ENCODE results near the gene SFSWAP.
A peak's percentile ranks its signal among the peaks of the same experiment; 100 is the strongest.
"Not testable (repeated sequence)": the region's sequence is repeated elsewhere in the genome, so short reads cannot be mapped to it uniquely, and the experiment has no call there.

Gene SFSWAP

DNA sequence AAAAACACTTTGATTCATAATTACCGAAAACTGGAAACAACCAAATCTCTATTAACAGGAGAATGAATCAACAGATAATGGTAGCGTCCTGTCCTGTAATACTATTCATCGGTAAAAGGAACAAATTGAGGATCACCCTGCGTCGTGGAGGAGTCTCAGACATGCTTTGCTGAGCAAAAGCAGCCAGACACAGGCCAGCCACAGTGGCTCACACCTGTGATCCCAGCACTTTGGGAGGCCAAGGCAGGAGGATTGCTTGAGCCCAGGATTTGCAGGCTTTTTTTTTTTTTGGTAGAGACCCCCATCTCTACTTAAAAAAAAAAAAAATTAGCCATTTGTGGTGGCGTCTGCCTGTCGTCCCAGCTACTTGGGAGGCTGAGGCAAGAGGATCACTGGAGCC lies 83.2 kb downstream of the SFSWAP start:
- DNase-seq, result no peak

DNA sequence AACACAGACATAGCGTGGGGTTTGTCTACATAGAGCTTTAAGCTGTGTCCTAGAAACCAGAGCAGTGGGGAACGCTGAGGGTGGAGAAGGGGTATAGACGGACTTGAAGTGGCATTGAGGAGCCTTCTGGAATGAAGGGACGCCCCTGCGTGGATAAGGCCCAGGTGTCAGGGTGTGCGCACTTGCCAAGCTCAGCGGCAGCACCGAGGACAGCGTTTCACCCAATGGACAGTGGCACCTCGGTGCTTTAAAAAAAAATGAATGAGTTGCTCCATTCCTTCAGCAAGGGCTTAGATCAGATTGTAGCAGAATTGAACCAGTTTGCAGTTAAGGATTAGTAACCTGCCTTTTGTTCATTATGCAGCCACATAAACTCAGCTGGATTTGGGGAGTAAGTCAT lies 83.7 kb downstream of the SFSWAP start:
- DNase-seq, result no peak

DNA sequence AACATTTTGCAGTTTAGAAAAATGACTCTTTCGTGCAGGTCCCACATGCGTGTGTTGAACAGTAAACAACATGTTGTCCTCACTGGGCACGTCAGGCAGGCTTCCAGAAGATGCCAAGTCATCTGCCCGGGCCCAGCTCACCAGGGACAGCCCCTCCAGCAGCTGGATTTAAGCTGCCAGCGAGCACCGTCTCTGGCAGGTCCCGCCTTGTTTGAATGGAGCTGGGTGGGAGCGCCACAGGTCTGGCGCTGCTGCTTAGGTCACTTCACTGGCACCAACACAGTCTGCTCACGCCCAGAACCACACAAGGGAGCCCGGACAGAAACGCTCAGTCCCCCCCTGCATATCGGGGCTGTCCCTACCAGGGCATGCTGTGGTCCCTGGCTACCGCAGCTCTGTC lies 84.2 kb downstream of the SFSWAP start:
- no peak for DNase-seq

DNA sequence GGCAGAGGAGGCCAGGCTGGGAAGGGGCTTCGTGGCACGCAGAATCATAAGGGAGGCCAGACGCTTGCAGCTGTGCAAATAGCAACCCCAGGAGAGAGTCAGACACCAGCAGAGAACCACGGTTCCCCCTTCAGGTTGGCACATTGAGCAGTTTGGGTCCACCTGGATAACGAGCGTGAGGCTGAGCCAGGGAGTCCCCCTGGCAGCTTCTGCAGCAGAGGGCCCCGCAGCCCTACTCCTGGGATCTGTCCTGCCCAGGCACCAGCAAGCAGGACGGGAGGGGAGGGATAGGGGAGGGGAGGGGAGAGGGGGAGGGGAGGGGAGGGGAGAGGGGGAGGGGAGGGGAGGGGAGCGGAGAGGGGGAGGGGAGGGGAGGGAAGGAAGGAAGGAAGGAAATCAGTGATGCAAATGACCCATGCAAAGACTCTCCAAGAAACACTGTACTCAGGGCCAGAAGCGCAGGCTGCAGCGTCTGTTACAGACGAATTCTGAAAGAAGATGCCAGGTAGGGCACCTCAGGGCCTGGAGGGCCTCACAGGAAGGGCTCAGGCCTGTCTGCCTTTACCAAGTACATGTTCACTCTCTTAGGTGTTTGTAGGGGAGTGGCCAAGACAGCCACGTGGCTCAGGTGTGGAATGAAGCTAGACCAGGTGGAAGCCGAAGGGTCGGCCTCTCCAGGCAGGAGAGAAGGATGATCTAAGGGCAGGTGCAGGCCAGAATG lies 85.0 kb downstream of the SFSWAP start:
- no peak for DNase-seq

DNA sequence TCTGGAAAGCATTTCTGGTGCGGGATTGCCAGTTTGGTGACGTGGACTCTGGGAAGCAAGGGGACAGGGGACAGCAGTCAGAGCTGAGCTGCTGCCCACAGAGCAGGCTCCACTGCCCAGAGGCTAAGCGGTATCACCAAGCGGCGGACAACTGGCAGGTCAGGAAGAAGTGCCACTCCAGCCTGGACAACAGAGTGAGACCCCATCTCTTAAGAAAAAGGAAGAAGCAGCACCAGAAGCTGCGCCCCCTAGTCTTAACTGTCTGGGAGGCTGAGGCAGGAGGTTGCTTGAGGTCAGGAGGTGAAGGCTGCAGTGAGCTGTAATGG lies 85.5 kb downstream of the SFSWAP start:
- DNase-seq, result no peak

DNA sequence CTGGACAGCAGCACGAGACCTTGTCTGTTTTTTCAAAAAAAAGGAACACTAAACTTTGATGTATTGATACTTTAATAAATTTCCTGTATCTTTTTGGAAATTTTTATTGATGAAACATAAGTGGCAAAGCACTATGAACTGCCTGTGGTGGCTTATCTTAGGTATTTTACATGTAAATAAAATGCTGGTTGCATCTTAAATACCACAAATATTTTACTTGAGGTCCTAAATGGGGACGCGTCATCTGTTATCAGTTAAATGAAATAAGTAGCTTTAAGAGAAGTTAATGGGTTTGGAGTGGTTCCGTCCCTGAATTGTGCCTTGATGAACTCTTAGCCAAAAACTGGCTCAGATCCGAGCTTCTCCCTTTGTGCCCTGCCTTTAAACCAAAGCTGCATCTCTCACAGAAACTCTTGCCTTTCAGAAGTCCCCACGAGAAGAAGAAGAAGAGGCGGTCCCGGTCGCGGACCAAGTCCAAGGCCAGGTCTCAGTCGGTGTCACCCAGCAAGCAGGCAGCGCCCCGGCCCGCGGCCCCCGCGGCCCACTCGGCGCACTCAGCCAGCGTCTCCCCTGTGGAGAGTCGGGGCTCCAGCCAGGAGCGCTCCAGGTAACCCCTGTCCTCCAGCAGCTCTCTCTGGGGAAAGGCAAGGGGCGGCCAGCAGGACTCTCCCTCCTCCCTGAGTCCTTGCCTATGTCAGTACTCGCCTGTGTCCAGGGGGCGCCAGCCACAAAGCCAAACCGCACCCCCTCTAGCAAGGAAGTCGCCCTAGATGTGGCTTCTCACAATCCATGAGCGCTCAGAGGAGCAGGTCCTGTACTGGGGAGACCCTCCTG lies 86.1 kb downstream of the SFSWAP start:
- no peak for DNase-seq

DNA sequence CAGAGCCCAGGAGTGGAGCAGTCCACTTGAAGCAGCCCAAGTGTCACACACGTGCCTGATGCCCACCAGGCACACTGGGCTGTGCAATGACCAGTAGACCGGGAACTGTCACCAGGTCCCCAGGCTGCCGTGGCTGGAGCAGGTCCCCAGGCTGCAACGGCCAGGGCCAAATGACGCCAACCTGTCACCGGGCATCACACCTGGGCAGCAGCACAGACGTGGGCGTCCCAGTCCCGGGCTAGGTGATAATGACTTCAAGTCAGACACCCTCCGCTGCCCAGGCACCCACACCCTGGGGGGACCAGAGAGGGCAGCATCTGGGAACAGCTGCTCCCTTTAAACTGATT lies 86.7 kb downstream of the SFSWAP start:
- DNase-seq, result no peak

DNA sequence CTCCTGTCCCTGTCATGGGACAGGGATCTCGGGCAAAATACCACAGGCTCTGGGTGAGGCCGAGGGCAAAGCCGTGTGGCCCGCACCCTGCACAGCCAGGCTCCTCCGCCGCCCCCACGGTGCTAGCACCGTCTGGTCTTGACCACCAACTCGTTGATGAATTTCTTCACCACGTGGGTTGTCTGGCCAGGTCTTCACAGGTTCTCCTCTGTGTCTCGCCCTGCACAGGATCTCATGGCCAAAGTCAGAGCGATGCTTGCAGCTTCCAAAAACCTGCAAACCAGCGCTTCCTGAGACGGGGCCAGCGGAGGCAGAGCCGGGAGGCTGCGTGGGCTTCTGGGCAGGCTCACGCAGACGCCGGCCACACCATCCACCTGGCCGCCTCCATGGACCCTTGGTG lies 88.3 kb downstream of the SFSWAP start:
- no peak for DNase-seq

DNA sequence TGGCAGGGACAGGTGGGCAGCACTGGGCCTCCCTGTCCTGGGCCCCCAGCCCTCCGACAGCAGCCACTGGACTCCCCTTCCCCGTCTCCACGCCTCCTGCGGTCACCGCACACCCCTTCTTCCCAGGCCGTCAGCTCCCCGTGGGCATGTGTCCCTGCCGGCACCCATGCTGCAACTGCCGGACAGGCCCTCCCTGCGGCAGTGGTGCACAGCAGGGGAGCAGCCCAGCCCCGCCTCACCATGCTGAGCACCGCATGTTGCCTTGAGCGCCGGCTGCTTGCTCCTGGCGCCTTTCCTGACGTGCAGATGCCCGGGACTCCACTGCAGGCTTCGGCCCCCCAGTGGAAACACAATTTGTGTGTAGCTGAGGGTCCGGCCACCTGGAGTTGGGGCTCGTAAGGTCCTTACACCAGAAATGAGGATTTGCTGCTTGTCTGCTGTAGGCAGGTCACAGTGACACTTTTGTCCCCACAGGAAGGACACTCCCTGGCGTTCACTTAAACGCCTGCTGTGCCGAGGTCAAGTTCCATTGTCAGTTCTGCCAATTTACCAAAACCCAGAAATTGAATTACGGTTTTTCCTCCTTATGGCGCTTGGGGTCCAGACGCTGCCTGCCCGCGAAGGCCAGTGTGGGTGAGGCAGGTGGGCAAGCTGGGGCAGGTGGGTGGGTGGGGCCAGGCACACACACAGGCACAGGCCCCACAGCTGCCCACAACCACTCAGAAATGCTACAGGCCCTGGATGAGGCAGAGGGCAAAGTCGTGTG lies 89.1 kb downstream of the SFSWAP start:
- no peak for DNase-seq

DNA sequence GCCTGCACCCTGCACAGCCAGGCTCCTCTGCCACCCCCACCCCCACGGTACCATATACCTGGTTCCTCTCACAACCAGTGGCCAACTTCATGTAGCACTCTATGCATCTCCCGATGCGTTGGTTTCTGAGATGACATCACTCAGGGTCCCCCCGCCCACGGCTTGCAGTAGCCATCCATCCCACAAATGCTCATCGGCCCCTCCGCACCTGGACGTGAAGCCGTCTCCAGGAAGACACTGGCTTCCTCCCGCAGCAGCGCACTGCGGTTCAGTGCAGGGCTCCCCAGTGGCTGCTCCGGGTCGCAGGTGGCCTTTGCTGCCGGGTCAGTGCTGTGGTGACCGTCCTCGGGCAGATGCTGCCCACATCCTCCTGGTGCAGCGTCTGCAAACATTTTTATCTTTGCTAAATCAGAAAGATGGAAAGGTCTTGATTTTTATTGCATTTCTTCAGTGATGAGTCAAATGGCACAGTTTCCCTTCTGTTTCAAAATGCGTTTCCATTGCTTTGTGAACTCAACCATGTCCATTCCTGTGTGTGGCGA lies 89.8 kb downstream of the SFSWAP start:
- no peak for DNase-seq

DNA sequence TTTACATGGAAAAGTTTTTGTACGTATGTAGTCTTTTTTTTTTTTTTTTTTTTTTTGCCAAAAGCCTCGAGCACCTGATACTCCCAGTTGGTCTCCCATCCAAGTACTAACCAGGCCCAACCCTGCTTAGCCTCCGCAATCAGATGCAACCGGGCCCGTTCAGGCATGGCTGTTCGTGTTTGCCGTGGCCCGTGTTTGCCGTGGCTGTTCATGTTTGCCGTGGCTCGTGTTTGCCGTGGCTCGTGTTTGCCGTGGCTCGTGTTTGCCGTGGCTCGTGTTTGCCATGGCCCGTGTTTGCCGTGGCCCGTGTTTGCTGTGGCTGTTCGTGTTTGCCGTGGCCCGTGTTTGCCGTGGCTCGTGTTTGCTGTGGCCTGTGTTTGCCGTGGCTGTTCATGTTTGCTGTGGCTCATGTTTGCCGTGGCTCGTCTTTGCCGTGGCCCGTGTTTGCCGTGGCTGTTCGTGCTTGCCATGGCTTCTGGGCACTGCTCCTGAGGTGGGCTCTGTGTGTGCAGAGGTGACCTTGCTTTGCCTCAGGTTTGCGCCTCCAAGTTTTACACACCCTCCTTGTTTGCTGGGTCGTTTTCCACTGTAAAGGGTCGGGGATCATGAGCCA lies 90.5 kb downstream of the SFSWAP start:
- DNase-seq, result no peak

DNA sequence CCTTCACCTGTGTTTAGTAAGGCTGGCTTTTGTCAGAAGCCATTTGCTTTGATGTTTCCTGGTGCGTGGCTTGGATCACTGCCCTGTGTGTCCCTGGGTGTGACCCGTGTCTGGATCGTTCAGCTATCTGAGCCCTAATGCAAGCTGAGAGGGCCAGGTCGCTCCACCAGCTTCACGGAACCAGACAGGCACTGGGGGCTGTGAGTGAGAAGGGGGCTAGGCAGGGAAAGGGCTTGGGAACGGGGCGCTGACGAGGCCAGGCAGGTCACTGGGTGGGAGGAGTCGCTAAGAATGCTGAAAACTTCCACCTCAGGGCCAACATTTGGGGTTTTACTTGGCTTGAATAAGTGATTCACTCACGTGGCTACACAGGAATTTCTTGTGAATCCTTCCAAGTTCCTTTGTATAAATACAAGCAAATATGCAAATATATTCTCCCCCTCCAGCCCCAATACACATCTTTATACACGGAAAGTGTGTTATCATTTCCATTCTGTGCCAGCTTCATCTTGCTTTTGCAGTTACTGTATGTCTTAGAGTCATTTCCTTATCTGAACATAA lies 93.2 kb downstream of the SFSWAP start:
- no peak for DNase-seq

DNA sequence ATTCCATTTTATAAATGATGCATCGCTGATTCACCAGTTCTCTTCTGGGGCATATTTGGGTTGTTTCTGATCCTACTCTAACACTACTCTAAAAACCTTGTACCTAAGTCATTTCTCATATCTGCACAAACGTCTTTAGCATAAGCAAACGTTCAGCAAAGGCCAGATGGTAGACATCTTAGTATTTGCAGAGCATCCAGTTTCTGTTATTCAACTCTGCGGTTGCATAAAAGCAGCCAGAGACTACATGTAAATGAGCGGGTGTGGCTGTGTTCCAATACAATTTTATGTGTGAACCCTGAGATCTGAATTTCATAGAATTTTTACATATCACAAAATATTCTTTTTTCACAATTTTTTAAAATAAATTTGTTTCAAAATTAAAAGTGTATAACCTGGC lies 94.5 kb downstream of the SFSWAP start:
- DNase-seq, result no peak

DNA sequence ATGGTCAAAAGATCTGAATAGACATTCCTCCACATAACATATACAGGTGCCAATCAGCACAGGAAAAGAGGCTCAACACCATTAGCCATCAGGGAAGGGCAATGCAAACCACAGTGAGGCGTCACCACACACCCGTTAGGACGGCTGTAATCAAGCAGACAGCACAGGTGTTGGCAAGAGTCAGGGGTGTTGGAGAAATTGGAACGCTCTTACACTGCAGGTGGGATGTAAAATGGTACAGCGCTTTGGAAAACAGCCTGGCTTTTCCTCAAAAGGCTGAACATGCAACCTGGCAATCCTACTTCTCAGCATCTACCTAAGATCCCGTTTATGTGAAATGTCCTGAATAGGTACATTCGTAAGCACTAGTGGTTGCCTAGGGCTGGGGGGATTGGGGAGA lies 95.8 kb downstream of the SFSWAP start:
- DNase-seq, result no peak

DNA sequence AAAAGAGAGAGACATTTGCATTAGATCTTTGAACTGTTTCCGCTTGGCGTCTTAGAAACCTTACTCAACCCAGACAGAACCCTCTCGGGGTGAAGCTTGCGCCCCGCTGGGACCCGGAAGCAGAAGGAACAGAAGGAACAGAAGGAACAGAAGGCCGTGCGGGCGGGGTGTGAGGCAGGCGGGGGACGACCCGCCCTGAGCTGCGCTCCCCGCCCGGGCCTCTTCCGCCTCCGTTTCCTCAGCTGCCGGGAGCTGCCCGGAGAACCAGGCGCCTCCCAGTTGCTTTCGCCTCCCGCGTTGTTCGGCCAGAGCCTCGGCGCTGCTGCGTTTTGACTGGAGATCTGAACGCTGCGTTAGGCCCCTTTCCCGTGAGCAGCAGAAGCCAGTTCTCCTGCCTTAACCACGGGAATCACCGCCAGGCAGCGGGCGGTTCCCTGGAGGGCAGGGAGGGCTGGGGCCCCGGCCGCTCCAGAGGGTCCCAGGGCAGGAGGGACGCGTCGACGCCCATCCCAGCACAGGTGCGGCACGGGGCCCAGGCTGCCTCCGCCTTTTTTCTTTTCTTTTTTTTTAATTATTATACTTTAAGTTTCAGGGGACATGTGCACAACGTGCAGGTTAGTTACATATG lies 98.0 kb downstream of the SFSWAP start:
- peak; percentile 14 for DNase-seq

DNA sequence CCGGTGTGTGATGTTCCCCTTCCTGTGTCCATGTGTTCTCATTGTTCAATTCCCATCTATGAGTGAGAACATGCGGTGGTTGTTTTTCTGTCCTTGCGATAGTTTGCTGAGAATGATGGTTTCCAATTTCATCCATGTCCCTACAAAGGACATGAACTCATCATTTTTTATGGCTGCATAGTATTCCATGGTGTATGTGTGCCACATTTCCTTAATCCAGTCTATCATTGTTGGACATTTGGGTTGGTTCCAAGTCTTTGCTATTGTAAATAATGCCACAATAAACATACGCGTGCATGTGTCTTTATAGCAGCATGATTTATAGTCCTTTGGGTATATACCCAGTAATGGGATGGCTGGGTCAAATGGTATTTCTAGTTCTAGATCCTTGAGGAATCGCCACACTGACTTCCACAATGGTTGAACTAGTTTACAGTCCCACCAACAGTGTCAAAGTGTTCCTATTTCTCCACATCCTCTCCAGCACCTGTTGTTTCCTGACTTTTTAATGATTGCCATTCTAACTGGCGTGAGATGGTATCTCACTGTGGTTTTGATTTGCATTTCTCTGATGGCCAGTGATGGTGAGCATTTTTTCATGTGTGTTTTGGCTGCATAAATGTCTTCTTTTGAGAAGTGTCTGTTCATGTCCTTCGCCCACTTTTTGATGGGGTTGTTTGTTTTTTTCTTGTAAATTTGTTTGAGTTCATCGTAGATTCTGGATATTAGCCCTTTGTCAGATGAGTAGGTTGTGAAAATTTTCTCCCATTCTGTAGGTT lies 98.8 kb downstream of the SFSWAP start:
- not testable (repeated sequence) for DNase-seq

DNA sequence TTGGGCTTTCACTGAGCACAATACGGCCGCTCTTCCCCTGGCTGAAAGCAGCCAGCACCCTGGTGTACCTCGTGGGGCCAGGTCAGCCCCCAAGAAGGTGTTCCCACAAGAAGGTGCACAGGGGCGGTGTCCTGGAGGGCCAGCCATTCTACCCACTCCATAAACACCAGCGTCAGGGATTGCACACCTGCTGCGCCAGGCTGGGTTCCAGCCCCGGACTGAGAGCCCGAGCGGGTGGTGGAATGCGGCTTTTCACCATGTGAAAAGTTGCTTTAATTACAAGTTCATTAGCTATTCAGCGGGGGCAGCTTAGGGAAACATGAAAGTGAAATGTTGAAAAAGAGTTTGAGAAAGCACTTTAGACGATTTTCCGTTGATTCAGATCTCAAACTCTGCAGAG lies 99.8 kb downstream of the SFSWAP start:
- no peak for DNase-seq

DNA sequence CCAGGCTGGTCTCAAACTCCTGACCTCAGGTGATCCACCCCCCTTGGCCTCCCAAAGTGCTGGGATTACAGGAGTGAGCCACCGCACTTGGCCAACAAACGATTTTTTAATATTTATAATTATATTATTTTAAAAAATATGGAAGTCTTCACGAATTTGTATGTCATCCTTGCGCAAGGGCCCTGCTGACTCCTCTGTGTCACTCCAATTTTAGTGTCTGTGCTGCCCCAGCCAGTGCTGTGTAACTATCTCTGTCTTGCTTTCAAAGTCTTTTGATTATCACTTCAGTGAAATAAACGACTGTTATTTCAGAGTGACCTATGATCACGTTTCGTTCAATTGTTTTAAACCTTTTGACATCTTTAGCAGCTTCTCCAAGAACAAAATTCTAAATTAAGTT lies 104.2 kb downstream of the SFSWAP start:
- DNase-seq, result no peak

DNA sequence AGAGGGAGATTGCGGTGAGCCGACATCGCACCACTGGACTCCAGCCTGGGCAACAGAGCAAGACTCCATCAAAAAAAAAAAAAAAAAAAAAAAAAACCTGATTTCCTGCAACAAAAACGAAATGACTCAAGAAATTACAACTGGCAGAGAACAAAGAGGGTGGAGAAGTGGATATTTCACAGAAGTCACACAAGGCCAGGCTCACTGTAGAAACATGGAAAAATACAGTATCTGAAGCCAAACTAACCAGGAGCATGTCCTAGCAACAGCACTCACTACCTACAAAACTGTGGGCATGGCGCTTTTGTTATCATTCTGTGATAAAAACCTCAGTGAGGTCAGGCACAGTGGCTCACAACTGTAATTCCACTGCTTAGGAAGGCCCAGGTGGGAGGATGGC lies 105.6 kb downstream of the SFSWAP start:
- no peak for DNase-seq

DNA sequence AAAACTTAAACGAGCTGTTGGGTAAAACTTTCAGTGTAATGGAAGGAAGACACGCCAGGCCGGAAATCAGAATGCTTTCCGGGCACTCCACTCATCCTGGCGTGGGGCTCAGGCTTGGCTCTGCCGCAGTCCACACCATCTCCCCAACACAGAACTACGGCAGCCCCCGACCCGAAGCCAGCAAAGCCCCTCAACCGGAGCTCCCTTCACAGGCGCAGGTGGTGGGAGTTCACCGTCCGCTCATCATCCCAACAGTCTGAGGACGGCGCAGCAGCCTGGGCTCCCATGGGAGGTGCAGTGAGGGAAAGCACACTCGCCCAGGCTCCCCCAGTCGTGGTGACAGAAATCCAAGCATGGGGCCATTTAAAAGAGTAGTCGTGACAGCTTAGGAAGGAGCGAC lies 106.4 kb downstream of the SFSWAP start:
- no peak for DNase-seq

DNA sequence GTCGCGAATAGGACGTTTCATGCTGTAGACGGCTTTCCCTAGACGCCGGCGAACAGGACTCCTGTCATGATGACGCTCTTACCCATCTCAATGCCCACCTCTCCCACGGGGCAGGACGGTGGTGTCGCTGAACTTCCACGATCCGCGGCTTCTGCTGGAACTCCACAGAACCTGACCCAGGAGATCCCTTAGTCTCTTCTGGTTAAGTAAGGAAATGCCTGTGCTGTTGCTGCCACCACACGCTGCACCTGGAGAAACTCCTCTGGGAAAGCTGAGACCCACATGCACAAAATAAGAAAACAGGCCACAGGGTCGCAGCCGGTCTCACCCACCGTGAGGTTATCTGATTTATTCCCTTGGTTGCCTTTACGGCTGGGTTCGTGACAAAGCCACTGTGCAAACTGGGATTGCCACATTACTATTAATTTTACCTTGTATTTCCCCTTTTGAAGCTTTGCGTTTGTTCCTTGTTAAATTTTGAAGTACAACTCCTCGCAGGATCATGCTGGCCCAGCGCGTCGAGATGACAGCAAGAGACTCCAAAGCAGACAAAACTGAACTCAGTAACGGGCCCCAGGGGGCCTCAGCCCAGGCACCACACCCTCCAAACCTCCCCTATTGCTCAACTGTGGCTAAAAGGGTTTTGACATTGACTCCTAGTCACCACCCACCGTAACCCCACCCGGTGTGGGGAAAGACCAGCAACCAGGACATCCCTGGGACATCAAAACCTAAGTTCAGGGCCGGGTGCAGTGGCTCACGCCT lies 108.1 kb downstream of the SFSWAP start:
- no peak for DNase-seq
